ENCODE data around the gene MUC22. TPM values are rescaled to one million over a fixed set of nuclear protein-coding genes. Genes with fewer than 3 reads are reported as not detected.

Gene MUC22
- total and polyA plus RNA-seq, 10 of the 15 experiments (the other 5 are each of a cell fraction or from before 2014, with no cell fraction given) = under 0.01 to 0.09 (median 0.04) TPM; not detected in 4

- intact Hi-C loops (cut with micrococcal nuclease; ENCODE audit: unreplicated experiment) = no loop called here
- Histone ChIP-seq H2AFZ (ENCODE audit: control insufficient read depth, low read depth, low read length) (no peak overlapping the region), H3K4me3 (no peak overlapping the region), H3K9me3 (replicated peaks; ENCODE audit: control insufficient read depth, insufficient read depth, low read length) (no peaks in the 10 kb centered on the region), H4K20me1 (ENCODE audit: control insufficient read depth, insufficient read depth) (no peaks in the 10 kb centered on the region), H3K36me3 (ENCODE audit: control insufficient read depth in 2 of 2, insufficient read depth in 2 of 2, low read length in 1 of 2) (no peaks in the 10 kb centered on the region), H3K4me1 (ENCODE audit: control insufficient read depth, insufficient read depth, low read length) (no peaks in the 10 kb centered on the region), H3K79me2 (ENCODE audit: control insufficient read depth, insufficient read depth, low read length) (no peaks in the 10 kb centered on the region), H3K27ac (ENCODE audit: control insufficient read depth, insufficient read depth) (no peak overlapping the region), H3K9ac (ENCODE audit: control insufficient read depth, insufficient read depth, low read length) (no peak overlapping the region), H3K27me3 (replicated peaks in 1 of 2; ENCODE audit: control insufficient read depth in 2 of 2, insufficient read depth in 2 of 2, low read length in 1 of 2) (peaks cover 0 to 2% of the 10 kb centered on the region in 2 experiments; a peak in 2 of 4 replicates), H3K4me2 (ENCODE audit: control insufficient read depth, insufficient read depth) (no peak overlapping the region)
- FAIRE-seq (no peak), ATAC-seq (no peak), DNase-seq (ENCODE audit: low read depth, low spot score) (no peak)
- ChIA-PET CTCF (interaction anchor here (0.6 to 4.4 kb wide), 8 partner anchors 10 to 1293 kb away, joined by 3 to 55 read pairs (median 4); partner anchors contain the start of gene VARS2), RAD21 (ENCODE audit: unreplicated experiment) (interaction anchor here (0.6 to 2.4 kb wide), 3 partner anchors 9 to 126 kb away, joined by 3 to 11 read pairs (median 3); no protein-coding TSS in a partner anchor), SMC1A (ENCODE audit: uncharacterized antibody, unreplicated experiment) (interaction anchor here (0.6 to 2.0 kb wide), 4 partner anchors 8 to 126 kb away, joined by 3 to 8 read pairs (median 4); no protein-coding TSS in a partner anchor), POLR2A (interaction anchor here (0.6 kb wide), 1 partner anchor 58 kb away, joined by 3 read pairs; no protein-coding TSS in a partner anchor)
- BruUV-seq (replicated peaks) = no TSS peak
- in situ Hi-C loops (cut with MboI) = no loop called here
- TF ChIP-seq TCF7 (IDR thresholded peaks at IDR 0.05; ENCODE audit: borderline replicate concordance) = no peak
- TF ChIP-seq PAX5 (IDR thresholded peaks at IDR 0.05; ENCODE audit: borderline replicate concordance, low read depth, low read length) = no peak
- 72% methylated on average over 12 of the region's 12 CpGs for WGBS (ENCODE audit: insufficient coverage, insufficient replicate concordance, low lambda C conversion rate, missing lambda C conversion rate)
Observed at GRCh38 chr6:31041372-31041974, 31.2 kb downstream of the MUC22 start.

- Histone ChIP-seq H3K4me2 (ENCODE audit: control insufficient read depth, insufficient read depth) (peak overlapping the region; percentile 85), H3K4me3 (peak overlapping the region; percentile 40; the same call in 1 of the 2 replicates), H3K27me3 (replicated peaks in 1 of 2; ENCODE audit: control insufficient read depth in 2 of 2, insufficient read depth in 2 of 2, low read length in 1 of 2) (peaks cover 0 to 2% of the 10 kb centered on the region in 2 experiments; a peak in 2 of 4 replicates), H4K20me1 (ENCODE audit: control insufficient read depth, insufficient read depth) (no peaks in the 10 kb centered on the region), H2AFZ (ENCODE audit: control insufficient read depth, low read depth, low read length) (peak overlapping the region; percentile 84), H3K9ac (ENCODE audit: control insufficient read depth, insufficient read depth, low read length) (no peak overlapping the region; the same call in 1 of the 2 replicates), H3K27ac (ENCODE audit: control insufficient read depth, insufficient read depth) (no peak overlapping the region), H3K9me3 (replicated peaks; ENCODE audit: control insufficient read depth, insufficient read depth, low read length) (no peaks in the 10 kb centered on the region), H3K79me2 (ENCODE audit: control insufficient read depth, insufficient read depth, low read length) (no peaks in the 10 kb centered on the region), H3K4me1 (ENCODE audit: control insufficient read depth, insufficient read depth, low read length) (no peaks in the 10 kb centered on the region), H3K36me3 (ENCODE audit: control insufficient read depth in 2 of 2, insufficient read depth in 2 of 2, low read length in 1 of 2) (no peaks in the 10 kb centered on the region)
- ATAC-seq (peak; percentile 69), DNase-seq (ENCODE audit: low read depth, low spot score) (no peak), FAIRE-seq (peak; percentile 76)
- in situ Hi-C loops (cut with MboI) = no loop called here
- POLR2A ChIA-PET = interaction anchor here (0.6 kb wide), 1 partner anchor 308 kb away, joined by 4 read pairs; no protein-coding TSS in a partner anchor
- WGBS (ENCODE audit: insufficient coverage, insufficient replicate concordance, low lambda C conversion rate, missing lambda C conversion rate) = 2% methylated on average over 4 of the region's 4 CpGs
- CTCF ChIA-PET = interaction anchor here (0.6 to 4.4 kb wide), 9 partner anchors 19 to 214 kb away, joined by 3 to 55 read pairs (median 3); partner anchors contain the start of gene VARS2
- no TSS peak for BruUV-seq (replicated peaks)
- intact Hi-C loops (cut with micrococcal nuclease; ENCODE audit: unreplicated experiment) = loop anchor here (2.0 kb wide), 1 partner anchor 128 kb away; the partner anchor contains the start of gene VARS2
- RAD21 ChIA-PET (ENCODE audit: unreplicated experiment) = interaction anchor here (0.7 to 2.4 kb wide), 3 partner anchors 8 to 215 kb away, joined by 3 to 11 read pairs (median 3); no protein-coding TSS in a partner anchor
- SMC1A ChIA-PET (ENCODE audit: uncharacterized antibody, unreplicated experiment) = interaction anchor here (1.1 to 2.0 kb wide), 2 partner anchors 20 to 37 kb away, joined by 3 to 8 read pairs; no protein-coding TSS in a partner anchor
- peak; percentile 9; the same call in 1 of the 2 replicates for TF ChIP-seq IRF4 (IDR thresholded peaks at IDR 0.05; ENCODE audit: low read depth, low read length)
- TF ChIP-seq EED (IDR thresholded peaks at IDR 0.05; ENCODE audit: low read depth) = peak; percentile 60
- peak; percentile 47 to 61; a peak in 3 of 4 replicates for TF ChIP-seq IKZF2 (IDR thresholded peaks at IDR 0.05)
- peak; percentile 74 for TF ChIP-seq RAD21 (IDR thresholded peaks at IDR 0.05; ENCODE audit: insufficient read depth, low read depth, low read length)
- peak; percentile 34; the same call in 1 of the 2 replicates for TF ChIP-seq SMC3 (IDR thresholded peaks at IDR 0.05; ENCODE audit: borderline replicate concordance, low read length)
- no peak for TF ChIP-seq CBFB (IDR thresholded peaks at IDR 0.05; ENCODE audit: low read depth)
- TF ChIP-seq SMAD5 (IDR thresholded peaks at IDR 0.05; ENCODE audit: low read depth) = no peak
- TF ChIP-seq CBX3 (IDR thresholded peaks at IDR 0.05; ENCODE audit: borderline replicate concordance, low read depth) = no peak
- peak; percentile 73 for TF ChIP-seq SPI1 (IDR thresholded peaks at IDR 0.05; ENCODE audit: borderline replicate concordance, insufficient read depth, low read depth, low read length)
- TF ChIP-seq EGR1 (IDR thresholded peaks at IDR 0.05; ENCODE audit: borderline replicate concordance in 1 of 2, low read depth in 2 of 2, low read length in 2 of 2) = no peak
- peak; percentile 57 to 70 (median 57); a peak in 5 of 6 replicates for TF ChIP-seq CTCF (IDR thresholded peaks at IDR 0.05 in 2 of 3, conservative IDR thresholded peaks at IDR 0.05 in 1 of 3; ENCODE audit: control insufficient read depth in 2 of 3, extremely low read depth in 1 of 3, insufficient read depth in 1 of 3, low read depth in 3 of 3, low read length in 3 of 3)
Observed at GRCh38 chr6:31042806-31043205, 32.5 kb downstream of the MUC22 start.

Data from GM12878 (cell line).